NCI-H1105 (cell line): ENCODE measurements around the gene GNAT1.
"Not testable (repeated sequence)": the region's sequence is repeated elsewhere in the genome, so short reads cannot be mapped to it uniquely, and the experiment has no call there.

Experiments
- DNase-seq: peaks from one replicate; lab custom pipeline; 2025; lab: John Stamatoyannopoulos, UW

The GNAT1 gene

GRCh38 chr3:50242851-50243542 lies 51.6 kb downstream of the GNAT1 start:
- DNase-seq = no peak

GRCh38 chr3:50243543-50243895 lies 52.1 kb downstream of the GNAT1 start:
- DNase-seq = no peak

- not testable (repeated sequence) for DNase-seq
Measured at GRCh38 chr3:50244813-50245212, 53.4 kb downstream of the GNAT1 start.

- no peak for DNase-seq
Measured at GRCh38 chr3:50245251-50245745, 53.9 kb downstream of the GNAT1 start.

GRCh38 chr3:50245831-50246516 lies 54.6 kb downstream of the GNAT1 start:
- peak; percentile 66 for DNase-seq

GRCh38 chr3:50246517-50246954 lies 55.1 kb downstream of the GNAT1 start:
- DNase-seq = no peak
